HUDEP-2 (cell line): ENCODE measurements around the gene DLG2.
A peak's percentile ranks its signal among the peaks of the same experiment; 100 is the strongest.

Experiments
- DNase-seq, 76 experiments: peaks; one replicate each; lab custom pipeline; 2025; ENCODE audit not compliant: unreplicated experiment in 76 of 76; lab: John Stamatoyannopoulos, UW

The DLG2 gene

DNA sequence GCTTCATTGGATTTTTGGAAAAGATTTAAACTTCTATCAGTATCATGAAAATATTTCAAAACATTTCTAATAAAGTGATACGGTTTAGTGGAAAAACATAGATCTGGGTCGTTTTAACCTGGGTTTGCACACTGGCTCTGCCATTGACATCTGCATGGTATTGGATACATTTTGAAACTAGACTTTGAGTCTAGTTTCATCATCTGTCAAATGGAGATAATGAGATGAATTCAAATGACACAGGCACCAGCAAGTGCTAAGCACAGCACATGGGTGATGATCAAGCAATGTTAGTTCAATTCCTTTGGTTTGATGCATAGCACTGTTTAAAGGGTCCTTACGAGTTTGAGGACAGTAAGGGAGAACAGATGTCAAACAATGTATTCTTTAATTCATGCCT lies 1522.0 kb downstream of the DLG2 start:
- no peak for DNase-seq

DNA sequence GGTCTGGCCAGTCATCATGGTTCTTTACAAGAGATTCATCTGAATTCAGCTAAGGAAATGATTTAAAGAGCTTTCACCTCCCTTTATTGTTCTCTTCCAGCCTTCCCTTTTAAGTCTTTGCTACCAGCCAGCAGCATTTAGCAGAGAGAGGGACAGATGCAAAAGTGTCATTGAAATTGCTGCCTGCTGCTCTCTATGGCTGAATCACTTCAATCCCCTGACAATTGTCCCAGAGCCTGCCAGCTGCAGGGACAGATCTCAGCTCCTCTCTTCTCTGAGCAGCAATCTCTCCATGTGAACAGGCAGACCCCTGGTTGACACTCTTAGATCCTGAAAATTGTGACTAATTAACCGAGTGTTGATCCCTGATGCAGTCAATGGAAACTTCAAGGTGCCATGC lies 1524.0 kb downstream of the DLG2 start:
- no peak for DNase-seq

DNA sequence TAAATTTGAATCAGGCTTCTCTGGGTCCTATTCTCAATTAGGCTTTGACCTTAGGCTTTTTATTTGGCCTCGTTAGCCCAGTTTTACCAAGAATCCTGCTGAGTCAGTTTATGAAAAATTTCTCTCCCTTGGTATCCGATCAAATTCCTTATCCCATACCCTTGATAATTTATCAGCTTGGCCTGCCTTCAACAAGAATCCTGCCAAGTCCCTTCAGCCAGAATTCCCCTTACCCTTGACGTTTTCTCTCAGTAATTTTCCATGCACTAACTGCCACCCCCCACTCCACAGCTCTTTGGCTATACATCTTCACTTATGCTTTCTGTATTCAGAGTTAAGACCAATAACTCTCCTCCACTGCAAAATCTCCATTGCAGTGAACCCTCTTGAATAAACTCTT lies 1530.0 kb downstream of the DLG2 start:
- no peak for DNase-seq

DNA sequence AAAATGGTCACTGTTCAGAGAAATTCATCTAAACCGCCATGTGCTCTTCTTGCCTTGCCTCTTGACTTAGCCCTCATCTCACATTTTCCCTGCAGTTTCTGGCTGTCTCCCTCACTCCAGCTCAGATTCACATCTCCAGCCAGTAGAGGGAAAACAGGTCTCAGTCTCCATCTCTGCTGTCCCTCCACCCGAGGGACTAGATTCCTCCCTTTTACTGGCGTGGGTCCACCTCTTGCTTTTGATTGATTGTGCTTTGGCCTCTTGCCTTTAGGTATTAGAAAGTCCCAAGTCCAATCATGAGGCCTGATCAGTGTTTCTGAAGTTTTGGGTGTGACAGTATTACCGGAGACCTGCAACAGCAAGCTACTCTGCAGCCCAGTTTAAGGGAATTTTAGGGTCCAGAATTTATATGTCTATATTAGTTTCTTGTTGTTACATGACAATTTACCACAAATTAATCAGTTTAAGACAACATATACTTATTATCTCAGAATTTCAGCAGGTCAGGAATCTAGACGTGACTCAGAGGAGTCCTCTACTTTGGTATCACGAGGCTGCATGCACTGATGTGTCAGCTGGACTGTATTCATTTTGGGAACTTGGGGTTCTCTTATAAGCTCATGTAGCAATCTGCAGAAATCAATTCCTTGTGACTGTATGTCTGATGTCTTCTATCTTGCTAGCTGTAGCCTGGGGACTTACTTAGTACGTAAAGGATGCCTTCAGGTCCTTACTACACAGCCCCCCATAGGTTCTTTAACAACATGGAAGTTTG lies 1535.7 kb downstream of the DLG2 start:
- no peak for DNase-seq

DNA sequence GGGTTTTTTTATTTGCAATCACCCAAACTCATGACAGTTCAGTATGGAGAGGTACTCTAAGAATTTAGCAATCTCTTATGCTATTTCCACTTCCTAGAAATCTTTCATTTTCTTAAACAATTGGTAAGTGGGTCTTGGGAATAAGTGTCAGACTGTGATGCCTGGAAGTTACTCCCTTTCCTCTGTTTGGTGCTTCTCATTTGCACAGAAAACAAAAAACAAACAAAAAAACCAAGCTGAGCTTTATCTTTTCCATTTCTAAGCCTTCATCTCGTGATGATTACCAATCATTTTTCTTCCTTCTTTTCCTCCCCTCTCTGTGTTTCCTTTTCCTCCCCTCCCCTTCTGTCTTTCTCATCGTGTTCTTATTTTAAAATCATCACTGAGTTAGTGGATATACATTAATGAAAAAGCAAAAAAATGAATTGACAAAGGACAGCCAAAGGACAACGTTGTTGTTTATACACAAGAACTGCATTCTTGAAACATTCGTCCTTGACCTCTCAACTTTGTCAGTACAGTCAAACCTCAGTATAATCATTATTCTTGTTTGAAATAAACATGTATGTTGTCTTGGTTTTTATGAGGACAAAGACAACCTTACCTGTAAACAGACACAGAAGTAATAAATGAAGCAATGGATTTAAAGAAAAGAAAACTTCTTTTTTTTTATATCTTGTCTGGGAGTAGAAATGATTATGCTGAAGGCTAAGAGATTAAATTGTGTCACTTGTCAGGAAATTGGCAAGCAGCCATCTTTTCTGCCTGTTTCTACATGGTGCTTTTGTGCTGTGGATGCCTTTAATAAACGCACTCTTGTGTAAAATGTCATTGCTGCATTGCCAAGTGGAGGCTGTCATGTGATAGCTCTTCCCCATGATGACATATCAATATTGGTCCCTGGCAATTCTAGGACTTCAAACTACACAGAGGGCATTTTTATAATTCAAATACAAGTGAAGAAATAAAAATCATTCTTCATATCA lies 1537.8 kb downstream of the DLG2 start:
- DNase-seq, result peak in 1 of 76 experiments; percentile 0

DNA sequence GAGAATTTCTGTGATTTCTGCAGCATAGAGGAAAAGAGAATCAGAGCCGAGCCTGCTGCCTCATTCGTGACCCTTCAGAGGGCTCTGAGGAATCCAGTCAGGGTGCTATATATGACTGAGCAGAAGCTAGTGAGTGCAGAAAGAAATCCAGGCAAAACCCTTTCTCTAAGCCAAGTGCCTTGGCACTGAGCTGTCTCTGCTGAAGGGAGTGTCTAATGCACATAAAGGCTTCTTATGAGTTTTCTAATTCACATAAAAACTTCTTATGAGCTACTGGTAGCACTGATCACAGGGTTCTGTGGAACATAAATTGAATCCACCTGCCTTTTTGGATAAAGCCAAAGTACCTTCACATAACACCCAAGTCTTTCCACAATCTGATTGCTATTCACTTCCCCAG lies 1555.3 kb downstream of the DLG2 start:
- no peak for DNase-seq

DNA sequence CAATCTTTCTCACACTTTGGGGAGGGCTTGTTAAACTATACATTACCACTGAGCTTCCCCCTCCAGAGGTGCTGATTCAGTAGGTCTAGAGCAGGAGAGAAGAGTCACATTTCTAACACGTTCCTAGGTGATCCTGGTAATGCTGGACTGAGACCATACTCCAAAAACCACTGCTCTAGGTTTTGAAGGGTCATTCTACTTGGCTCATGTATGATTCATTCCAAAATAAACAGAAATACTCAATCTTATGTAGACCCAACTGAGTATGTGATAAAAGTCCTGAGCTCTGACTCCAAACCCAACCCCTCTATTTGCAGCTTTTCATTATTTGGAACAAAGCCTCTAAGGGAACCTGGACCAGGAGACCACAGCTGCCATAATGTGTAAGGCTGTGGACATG lies 1558.1 kb downstream of the DLG2 start:
- DNase-seq, result no peak

DNA sequence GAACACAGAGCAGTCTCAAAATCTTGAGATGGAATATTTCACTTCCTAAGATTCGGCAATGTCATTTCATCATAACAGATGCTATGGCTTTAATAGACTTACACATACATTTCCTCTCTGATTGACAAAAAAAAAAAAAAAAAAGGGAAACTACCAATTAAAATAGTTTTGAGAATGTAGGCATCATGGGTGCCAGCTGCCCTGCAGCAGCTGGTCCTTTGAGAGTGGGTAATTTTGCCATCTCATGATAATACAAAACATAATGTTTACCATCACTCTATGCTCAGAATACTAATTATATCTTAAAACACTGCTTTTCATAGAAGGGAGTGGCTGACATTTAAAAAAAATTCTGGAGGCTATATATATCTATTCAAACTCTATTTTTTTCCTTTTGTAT lies 1565.4 kb downstream of the DLG2 start:
- no peak for DNase-seq

DNA sequence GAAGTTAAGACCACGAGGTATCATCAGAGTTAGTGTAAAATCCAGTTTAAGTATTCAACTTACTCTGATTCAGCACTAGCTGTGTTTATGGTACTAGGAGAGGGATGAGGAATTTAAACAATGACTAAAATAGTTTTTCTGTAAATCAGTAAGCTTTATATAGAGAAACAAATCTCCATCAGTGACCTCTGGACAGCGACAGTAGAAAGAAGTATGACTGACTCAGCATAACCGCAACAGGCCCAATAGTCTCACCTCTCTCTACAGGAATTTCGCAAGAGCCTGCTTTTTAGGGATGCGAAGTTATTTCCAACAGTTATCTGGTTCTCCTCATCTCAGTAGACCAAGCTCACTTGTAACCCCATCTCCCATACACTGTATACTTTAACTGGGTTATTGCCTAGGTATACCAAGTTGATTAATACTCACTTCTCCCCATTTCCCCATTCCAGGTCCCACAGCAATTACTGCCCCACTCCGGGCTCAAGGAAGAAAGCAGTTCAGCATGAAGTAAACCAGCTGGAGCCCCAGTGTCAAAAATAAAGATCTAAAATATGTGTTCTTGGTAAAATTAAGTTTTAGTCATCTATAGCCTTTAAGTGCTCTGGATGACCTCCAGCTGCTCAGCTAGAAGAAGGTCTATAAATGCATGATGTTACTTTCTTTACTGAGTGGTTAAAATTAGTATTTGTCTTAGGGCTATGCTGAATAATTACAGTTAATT lies 1570.3 kb downstream of the DLG2 start:
- no peak for DNase-seq

DNA sequence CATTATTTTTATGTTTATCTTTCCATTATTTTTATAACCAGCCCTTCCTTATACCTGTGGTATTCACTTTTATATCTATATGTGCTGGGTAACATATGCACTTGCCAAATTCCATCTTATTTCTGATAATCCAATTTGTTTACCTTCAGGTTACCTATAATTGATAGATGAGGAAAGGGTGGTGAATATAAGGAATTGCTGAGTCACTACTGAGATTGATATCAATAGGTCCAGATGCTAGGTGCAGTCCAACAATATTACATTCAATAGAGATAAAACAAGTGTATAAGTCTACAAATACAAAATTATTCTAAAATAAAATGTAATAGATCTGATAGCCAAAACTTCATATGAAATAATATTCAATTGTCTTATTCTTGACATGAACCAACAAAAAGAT lies 1582.0 kb downstream of the DLG2 start:
- no peak for DNase-seq

DNA sequence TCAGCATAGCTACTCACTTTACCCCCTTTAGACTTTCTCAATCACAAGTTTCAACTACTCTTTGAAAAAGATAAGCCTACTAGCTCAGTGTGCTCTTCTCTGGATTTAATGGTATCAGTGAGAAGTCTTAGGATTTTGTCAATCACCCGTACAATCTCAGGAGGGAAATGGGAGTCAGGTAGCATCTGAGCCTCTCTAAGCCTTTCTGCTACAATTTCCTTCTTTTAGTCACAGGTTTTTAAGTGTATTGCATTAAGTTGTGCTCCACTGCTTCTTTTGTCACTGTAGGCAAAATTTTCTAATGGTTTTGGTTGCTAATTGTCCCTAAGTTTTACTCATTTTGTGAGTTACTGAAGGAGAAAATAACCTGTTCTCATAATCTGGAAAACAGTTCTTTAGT lies 1582.4 kb downstream of the DLG2 start:
- DNase-seq, result no peak

DNA sequence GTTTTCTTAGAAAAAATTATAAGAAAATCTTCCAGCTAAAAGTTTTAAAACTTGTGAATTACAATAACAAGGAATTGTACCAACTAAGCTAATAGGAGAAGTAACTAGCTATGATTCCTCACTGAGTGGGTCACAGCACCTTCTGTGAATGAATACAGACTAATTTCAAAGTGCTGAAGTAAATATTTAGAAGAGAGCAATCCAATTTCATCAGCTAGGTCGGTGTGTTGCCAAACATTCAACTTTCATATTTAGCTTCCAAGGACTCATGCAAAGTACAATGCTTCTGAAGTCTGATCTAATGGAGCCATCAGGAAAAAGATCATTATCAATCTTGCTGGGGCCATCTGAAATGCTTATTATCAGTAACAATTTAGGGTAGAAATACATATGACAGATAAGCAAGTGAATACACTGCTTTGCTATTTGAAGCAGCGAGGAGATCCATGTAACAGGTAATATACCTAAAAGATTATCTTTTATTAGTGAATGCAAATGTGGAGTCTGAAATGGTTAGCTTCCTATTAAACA lies 1590.4 kb downstream of the DLG2 start:
- no peak for DNase-seq

DNA sequence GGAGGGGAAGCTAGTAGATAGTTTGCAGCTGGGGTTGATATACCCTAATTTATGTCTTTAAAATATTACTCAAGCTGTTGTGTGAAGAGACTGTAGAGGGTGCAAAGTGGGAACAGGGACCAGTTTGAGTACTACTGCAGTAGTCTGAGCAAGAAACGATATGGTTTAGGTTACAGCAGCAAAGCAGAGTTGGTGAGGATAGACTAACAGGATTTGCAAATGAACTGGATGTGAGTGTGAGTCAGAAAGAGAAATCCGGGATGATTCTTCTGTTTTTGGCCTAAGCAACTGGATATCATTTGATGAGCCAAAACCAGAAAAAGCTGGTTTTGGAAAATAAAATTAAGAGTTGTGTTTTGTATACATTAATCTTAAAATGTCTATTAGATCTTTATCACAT lies 1591.5 kb downstream of the DLG2 start:
- DNase-seq, result no peak

DNA sequence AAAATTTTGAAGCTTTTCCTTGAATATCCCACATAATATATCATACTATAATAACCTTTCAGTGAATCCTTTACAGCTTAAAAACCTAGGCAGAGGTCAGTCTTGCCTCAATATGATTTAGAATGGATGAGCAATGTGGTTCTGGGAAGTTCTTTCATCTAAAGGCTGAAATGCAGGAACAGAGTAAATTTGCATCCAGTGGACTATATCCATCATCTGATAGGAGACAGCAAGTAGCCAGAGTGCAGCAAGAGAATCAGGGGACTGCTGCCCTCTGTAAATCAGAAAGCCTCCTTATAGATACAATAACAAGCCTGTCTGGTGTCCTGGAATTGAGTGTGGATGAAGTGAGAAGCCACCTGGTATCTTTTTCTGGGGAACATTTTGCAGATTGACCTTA lies 1592.7 kb downstream of the DLG2 start:
- DNase-seq, result no peak

DNA sequence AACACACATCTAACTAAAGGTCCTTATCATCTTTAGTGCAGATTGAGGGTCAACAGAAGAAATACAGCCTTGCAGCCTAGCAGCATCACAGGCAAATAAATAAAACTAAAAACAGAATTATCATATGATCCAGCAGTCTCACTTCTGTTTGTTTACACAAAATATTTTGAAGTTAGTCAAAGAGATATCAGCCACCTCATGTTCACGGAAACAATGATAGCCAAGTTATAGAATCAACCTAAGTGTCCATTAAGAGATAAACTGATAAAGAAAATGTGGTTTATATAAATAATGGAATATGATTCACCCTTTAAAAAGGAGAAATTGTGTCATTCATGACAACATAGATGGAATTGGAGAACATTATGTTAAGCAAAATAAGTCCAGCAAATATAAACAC lies 1602.9 kb downstream of the DLG2 start:
- DNase-seq, result no peak

DNA sequence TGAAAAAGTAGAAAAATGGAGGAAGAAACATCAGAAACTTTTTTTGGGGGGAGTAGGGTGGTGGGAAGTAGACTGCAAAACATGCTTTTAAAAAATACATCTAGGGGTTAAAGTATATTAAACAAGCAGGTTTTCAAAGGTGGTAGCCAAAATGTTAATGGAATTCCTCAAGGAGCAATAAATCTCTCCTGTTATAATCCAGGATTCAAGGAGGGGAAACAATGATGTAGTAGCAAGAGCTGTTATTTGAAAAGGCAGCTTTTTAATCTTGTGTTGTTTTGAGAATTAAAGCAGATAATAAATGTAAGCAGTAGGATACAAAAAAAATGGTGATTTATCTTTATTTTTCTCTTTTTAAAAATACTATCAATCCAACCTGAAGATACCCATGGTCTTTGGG lies 1604.4 kb downstream of the DLG2 start:
- DNase-seq, result no peak

DNA sequence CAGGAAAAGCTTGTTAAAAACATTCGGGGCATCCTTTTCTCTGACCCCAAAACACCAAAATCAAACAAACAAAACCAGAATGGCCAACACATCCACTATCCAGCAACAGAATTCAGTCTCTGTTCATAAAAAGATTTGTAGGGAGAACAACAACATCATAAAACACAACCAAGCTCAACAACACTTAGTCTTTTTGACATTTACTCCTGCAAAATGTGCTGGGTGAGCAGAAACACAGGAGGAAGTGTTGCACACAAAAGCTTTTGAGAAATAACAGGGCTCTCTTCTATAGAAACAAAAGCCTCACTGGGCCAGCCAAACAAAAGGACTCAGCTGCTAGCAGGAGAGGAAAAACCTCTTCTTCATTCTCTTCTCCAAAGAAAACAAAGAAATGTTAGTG lies 1604.9 kb downstream of the DLG2 start:
- DNase-seq, result no peak

DNA sequence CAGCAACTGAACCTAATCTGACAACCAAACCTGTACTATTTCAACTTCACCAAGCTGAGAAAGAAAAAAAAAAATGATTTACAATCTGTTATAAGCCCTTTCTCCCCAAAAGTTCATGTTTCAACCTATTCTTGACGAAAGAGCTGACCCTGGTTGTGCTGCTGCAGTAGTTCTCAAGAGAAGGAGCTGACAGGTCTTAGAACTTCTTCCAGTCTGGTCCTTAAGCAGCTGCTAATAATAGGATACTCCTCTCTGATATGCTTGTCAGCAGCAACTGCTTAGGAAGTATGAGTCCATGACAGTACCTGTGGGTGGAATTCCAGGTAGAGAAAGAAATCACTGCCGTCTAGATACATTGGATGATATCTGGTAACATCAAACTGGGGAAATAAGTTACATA lies 1605.9 kb downstream of the DLG2 start:
- DNase-seq, result no peak

DNA sequence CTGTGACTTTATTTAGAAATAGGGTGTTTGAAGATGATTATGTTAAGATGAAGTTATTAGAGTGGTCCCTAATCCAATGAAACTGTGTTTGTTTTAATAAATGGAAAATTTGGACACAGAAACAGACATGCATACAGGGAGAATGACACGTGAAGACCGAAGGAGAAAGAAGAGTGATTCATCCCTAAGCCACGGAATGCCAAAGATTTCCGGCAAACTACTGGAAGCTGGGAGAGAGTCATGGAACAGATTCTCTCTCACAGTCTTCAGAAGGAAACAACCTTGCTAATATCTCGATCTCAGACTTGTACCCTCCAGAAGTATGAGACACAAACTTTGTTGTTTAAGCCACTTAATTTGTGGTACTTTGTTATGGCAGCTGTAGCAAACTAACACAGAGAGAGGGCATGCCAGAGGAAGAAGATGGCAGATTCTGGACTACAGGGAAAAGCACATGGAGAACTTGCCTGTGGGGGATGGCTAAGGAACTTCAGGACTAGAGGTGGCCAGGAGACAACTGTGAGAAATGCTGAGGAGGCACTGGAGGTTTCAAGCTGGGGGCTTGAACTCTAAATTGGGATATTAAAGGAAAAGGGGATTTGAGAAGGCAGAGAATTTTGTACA lies 1607.5 kb downstream of the DLG2 start:
- DNase-seq, result no peak

DNA sequence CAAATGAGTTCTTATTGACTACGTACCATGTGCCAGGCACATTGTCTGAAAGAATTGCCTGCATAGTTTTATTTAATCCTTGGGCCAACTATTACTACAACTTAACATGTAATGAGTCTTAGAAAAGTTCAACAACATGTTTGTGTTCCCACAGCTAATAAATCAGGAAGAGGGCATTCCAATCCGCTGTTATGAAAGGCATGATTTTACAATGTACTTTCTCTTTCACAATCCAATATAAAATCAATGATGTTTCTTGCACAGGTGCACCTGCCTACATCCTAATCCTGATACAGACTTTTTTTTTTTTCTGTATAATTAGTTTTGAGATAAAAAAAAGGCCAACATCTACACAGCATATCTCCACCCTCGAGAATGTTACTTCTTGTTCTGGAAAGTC lies 1612.6 kb downstream of the DLG2 start:
- DNase-seq, result no peak
